HG02981 (cell line): ENCODE measurements around the gene EFCAB6.

ENCODE experiments used
- ATAC-seq: cut with Tn5 transposase; IDR thresholded peaks from one replicate; pipeline ENCODE4 v1.9.1; 2021; ENCODE audit warnings: mild to moderate bottlenecking, moderate library complexity; ENCODE audit not compliant: unreplicated experiment

Gene EFCAB6

DNA sequence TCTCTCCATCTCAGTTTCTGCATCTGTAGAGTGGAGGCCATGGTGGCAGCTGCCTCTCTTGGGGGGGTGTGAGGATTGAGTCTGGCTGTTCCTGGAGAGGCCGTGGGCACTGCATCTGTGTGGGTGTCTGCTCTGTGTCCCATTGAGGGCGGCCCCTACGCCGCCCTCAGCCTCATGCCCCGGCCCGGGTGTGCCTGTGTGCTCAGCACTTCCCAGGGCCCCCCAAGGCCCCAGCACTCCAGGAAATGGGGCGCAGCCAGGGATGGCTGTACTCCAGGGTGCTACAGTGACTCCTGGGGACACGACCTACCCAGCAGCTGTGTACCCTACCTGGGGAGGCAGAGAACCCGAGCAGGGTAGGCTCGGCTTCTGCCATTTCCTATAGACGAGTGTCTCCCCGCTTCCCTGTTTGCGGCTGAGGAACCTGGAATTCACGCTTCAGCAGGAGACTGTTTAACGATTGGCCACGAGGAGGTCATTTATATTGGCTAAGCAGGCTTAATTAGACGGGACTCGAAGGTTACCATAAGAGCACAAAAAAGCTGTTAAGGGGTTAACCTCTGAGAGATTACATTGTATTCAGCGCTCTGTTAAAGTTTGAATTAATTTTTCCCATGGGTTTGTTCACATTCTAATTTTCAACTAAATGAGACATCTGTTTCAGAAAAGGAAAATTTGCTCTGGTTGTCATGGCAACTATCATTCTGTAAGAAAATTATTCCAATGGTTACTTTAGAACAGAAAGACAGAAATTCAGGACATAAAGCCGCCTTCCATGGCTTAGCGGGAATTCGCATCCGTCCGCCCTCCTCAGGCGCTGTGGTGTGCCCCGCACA, 323.9 kb downstream of the EFCAB6 start:
- ATAC-seq, result no peak

DNA sequence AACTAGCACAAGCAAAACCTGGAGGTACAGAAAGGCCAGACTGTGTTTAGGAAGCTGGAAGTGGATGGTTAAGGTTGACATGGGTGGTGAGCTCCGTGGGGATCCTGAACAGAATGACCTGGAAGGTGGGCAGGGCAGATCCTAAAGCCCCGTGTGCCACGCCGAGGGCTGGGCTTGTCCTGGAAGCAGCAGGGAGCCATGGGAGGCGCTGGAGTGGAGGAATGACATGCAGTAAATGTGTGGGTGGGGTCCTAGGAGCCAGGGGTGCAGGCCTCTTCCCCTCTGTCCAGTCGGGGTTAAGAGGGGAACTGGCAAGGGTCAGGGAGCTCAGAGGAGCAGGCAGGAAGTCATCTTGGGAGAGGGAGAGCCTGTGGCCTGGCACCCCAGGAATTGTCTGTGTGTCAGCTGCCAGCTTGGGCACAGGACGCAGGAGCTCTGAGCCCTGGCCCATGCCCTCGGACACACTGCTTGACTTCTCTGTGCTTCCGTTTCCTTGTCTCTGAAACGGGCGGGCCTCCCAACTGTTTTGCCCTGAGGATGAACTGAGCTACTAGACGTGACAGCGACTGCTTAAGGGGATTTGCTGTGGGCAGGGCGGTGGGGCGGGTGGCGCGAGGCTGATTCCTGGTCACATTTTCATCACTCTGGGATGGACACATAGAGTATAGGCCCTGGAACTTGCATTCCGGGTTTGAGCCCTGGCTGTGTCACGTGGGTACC, 324.6 kb downstream of the EFCAB6 start:
- ATAC-seq, result no peak

GRCh38 chr22:43485502-43486089, 326.5 kb downstream of the EFCAB6 start:
- no peak for ATAC-seq

GRCh38 chr22:43484227-43484626, 327.9 kb downstream of the EFCAB6 start:
- ATAC-seq, result no peak

DNA sequence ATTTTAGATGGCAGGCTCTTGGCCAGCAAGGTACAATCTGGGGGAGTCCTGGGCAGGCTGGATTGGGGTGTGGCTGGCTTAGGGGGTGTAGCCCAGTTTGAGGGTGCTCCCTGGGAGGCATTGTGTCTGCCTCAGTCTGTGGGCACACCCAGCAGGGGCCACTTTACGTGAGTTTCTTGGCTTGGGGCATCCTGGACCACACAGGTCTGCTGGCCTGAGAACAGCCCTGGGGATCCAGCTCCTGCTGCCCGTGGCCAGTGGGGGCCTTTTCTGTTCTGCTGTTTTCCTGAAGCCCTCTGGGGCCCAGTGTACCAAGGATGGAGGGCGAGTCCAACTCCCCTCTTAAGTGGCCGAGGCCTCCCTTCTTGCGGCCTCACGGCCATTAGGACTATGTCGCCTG, 328.4 kb downstream of the EFCAB6 start:
- no peak for ATAC-seq

DNA sequence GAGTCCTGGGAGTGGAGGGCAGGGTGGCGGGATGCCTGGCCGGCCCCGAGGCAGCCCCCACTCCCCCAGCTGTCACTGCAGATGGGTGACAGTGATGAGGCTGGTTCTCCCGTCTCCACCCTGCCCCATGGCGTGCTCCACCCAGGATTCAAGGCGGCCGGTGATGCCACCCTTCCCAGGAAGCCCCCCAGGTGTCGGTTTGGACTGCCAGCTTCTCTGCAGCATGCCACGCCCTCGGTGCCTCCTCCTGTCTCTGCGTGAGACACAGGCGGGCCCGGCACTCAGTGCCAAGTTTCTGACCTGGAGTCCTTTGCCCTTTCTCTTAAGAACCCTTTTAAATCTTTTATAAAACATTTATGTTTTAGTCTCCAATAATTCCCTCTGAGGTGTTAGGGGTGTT, 328.8 kb downstream of the EFCAB6 start:
- no peak for ATAC-seq

GRCh38 chr22:43482318-43482625, 329.8 kb downstream of the EFCAB6 start:
- no peak for ATAC-seq

DNA sequence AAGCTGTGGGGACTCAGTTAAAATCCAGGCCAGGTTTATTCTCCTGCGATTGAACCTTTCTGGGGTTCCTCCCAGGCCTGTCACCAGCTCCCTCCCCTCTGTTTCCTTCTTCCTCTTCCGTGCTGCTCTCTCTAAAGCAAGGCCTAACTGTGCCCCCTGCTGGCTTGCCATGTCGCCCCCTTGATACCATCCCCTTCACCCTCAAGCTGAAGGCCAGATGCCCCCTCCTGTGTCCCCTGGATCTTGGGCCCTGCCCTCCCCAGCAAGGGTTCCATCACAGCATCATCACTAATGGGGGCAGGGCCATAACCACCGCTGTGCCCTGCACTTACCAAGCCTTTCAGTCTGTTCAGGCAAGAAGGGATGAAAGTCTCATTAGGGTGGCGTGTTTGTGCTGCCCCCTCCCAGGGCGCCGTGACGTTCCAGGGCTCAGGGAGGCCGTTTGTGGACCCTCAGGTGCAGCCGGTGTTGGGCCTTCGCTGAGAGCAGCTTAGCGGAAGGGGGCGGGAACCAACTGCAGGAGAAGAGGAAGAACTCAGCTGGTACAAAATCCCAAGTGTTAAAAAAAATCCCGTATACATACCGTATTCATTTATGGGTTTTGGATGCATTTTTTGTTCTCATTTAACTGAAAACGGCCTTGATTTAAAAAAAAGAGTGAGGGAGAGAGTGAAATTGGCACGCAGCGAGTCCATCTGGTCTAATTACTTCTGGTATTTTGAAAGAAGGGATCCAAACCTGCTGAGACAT, 330.4 kb downstream of the EFCAB6 start:
- ATAC-seq, result no peak

DNA sequence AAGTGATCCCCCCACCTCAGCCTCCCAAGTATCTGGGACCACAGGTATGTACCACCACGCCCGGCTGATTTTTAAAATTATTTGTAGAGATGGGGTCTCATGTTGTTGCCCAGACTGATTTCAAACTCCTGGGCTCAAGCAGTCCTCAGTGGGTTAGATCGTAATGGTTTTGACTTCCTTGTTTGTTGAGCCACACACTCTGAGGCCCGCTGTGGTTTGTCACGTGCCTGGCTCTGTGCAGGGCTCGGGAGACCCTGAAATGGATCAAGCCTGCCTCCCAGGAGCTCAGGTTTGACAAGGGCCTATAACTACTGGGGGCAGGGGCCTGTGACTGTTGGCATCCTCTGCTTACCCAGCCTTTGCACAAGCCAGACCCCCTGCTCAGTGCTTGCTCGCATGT, 332.1 kb downstream of the EFCAB6 start:
- ATAC-seq, result no peak

DNA sequence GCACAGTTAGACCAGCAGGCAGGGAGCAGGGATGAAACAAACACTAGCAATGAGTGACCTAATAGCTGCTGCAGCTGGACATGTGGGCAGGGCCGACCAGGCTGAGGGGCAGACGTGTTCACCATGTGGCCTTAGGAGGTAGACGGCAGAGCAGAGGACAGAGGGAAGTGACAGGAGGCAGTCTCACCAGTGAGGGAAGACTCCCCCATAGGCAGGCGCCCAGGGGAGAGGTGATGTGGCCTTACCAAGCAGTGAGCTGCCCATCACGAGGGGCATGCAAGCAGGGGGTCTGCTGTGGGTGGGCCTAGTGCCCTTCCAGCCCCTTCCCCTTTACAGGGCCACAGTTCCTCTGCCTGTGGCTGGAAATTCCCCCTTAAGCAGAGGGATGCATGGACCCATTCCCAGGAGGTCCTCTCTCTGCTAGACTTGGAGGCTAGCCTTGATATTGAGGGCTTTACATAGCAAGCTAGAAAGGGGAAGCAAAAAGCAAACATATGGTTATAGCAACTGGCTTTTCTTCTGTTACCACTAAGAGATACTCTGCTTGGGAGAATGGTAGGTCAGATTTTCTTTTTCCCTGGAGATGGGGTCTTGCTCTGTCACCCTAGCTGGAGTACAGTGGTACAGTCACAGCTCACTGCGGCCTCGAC, 332.7 kb downstream of the EFCAB6 start:
- no peak for ATAC-seq
